Heart left ventricle (tissue), 13 donors: ENCODE measurements around the gene KDM4B.

Experiments
- POLR2A ChIP-seq, 2 donors: fragments of 450-650 bp; IDR thresholded peaks; one replicate each; pipeline ENCODE4 v1.6.1; 2017; ENCODE audit warnings: antibody characterized with exemption in 2 of 2, mild to moderate bottlenecking in 2 of 2, moderate library complexity in 2 of 2
- TF ChIP-seq, protein P1 (sequence below), 12 donors: fragments of 200-600 bp; sonication (generic) in 4 of 12; IDR thresholded peaks; one replicate each; pipeline versions ENCODE4 v1.5.0 to v1.8.0; 2018 to 2022; ENCODE audit warnings: antibody characterized with exemption in 12 of 12, mild to moderate bottlenecking in 5 of 12
- donor health status: ischemic (EF 13 %, LVEDD 7.1; RV severe dilation, severe dysfunction).
- donor health status: DM: no; HTN: yes; CAD: no.
- donor health status: DM: no; HTN: no; CAD: no.
- donor health status: ischemic (EF 25% LVEDD 6.9; RV normal size, moderate dysfunction).
- donor health status: ischemic (EF 25% LVEDD 5.7; RV mildly dilated, moderate dysfunction).
- donor health status: ischemic (EF 35%, LVEDD 5.7; RV mildly dilated, moderate dysfunction).
- donor health status: nonischemic (EF 11% LVEDD 7.7; RV severe dilation, severe dysfunction).
- donor health status: DM: yes; HTN: yes; CAD: no.
- donor health status: PGD.
- donor health status: ischemic (EF 29% LVEDD 5.4; RV normal size, mild dysfunction).
- donor health status: nonischemic (EF 23%, LVEDD 6.1; RV moderate dilation, normal function).

DNA sequence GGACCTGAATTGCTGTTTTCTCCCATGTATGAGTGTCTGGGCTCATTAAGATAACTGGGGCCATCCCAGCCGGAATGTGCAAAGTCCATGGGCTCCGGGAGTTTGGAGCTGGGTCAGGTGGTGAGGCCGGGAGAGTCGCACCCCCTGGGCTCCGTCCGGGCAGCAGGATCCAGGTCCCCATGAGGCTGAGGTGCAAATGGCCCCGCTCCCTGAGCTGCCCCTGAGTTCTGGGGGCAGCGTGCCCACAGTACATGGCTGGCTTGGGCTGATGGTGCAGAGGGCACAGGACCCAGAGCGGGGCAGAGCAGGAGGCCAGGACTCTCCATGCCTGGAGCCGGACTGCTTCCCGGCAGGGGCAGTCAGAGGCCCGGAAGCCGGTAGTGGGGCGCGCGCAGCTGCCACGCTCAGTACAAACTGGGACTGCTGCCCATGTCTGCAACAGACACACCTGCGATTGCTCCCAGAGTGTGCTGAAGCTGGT is 136.0 kb downstream of the KDM4B start:
- TF ChIP-seq, protein P1, sequence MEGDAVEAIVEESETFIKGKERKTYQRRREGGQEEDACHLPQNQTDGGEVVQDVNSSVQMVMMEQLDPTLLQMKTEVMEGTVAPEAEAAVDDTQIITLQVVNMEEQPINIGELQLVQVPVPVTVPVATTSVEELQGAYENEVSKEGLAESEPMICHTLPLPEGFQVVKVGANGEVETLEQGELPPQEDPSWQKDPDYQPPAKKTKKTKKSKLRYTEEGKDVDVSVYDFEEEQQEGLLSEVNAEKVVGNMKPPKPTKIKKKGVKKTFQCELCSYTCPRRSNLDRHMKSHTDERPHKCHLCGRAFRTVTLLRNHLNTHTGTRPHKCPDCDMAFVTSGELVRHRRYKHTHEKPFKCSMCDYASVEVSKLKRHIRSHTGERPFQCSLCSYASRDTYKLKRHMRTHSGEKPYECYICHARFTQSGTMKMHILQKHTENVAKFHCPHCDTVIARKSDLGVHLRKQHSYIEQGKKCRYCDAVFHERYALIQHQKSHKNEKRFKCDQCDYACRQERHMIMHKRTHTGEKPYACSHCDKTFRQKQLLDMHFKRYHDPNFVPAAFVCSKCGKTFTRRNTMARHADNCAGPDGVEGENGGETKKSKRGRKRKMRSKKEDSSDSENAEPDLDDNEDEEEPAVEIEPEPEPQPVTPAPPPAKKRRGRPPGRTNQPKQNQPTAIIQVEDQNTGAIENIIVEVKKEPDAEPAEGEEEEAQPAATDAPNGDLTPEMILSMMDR (IDR thresholded peaks at IDR 0.05) = no peak
- TF ChIP-seq POLR2A (IDR thresholded peaks at IDR 0.05) = no peak
